Measurements from ENCODE around the gene SLX4.

SLX4 gene

DNA sequence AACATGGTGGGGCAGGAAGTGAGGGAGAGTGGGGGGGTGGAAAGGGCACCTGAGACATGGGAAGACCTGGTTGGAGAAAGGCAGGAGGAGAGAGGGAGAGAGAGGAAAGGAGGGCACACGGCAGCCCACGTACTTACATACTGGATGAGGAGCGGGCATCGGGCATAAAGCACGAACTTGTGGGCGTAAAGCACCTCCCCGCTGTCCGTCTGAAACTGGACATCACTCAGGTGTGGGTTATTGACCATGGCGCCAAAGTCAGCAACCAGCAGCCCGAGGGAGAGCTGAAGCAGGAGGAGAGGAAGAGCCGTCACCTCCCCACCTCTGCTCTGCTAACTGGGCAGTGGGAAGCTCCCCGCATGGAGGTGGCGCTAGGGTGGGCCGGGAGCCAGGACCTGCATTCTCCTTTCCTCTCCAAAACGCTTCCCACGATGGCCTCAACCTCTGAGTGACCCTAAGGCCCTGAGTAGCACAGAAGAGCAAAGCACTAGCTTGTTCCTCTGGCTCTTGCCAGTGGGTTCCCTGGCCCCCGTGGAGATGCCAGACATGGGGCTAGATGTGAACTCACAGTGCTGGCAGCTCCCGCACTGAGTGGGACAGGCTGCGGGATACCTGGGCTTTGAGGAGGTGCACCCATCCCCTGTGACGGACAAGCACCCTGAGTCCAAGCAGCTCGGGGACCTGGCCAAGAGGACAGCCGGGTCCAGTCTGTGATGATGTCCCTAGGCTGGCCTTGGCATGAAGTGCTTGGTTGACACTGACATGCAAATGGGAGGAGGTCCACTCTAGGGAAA lies 16.9 kb downstream of the SLX4 start:
- TF ChIP-seq TAF1 (IDR thresholded peaks at IDR 0.05; ENCODE audit: borderline replicate concordance, insufficient read depth, low read length) (no peak), SIN3A (IDR thresholded peaks at IDR 0.05; ENCODE audit: borderline replicate concordance, insufficient read depth, low read length) (no peak), POLR2AphosphoS5 (IDR thresholded peaks at IDR 0.05; ENCODE audit: low read depth, low read length) (no peak), FOXP2 (optimal IDR thresholded peaks at IDR 0.05; ENCODE audit: borderline replicate concordance, extremely low read depth, extremely low read length, insufficient read depth) (no peak)
- TF ChIP-seq, protein P1, sequence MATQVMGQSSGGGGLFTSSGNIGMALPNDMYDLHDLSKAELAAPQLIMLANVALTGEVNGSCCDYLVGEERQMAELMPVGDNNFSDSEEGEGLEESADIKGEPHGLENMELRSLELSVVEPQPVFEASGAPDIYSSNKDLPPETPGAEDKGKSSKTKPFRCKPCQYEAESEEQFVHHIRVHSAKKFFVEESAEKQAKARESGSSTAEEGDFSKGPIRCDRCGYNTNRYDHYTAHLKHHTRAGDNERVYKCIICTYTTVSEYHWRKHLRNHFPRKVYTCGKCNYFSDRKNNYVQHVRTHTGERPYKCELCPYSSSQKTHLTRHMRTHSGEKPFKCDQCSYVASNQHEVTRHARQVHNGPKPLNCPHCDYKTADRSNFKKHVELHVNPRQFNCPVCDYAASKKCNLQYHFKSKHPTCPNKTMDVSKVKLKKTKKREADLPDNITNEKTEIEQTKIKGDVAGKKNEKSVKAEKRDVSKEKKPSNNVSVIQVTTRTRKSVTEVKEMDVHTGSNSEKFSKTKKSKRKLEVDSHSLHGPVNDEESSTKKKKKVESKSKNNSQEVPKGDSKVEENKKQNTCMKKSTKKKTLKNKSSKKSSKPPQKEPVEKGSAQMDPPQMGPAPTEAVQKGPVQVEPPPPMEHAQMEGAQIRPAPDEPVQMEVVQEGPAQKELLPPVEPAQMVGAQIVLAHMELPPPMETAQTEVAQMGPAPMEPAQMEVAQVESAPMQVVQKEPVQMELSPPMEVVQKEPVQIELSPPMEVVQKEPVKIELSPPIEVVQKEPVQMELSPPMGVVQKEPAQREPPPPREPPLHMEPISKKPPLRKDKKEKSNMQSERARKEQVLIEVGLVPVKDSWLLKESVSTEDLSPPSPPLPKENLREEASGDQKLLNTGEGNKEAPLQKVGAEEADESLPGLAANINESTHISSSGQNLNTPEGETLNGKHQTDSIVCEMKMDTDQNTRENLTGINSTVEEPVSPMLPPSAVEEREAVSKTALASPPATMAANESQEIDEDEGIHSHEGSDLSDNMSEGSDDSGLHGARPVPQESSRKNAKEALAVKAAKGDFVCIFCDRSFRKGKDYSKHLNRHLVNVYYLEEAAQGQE (IDR thresholded peaks at IDR 0.05; ENCODE audit: insufficient read depth in 1 of 2, low read depth in 2 of 2, low read length in 2 of 2): no peak

DNA sequence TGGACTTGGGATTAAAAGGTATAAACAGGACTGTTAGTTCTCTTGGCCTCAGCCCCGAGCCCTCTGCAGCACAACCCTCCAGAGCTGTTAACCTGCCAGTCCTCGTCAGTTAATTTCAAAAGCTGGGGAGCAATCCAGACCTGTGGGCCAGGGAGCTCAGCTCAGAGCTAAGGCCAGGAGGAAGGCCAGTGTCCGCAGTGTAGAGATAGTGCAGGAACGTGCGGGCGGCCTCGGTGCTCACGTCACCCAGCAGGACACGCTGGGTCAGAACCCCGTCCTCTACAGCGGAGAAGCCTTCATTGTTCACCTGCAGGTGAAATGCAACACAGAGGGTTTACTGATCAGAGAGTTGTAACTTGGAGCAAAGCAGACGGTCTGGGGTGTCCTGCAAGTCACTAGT lies 18.8 kb downstream of the SLX4 start:
- TF ChIP-seq POLR2AphosphoS5 (IDR thresholded peaks at IDR 0.05; ENCODE audit: low read depth, low read length) (no peak), FOXP2 (optimal IDR thresholded peaks at IDR 0.05; ENCODE audit: borderline replicate concordance, extremely low read depth, extremely low read length, insufficient read depth) (no peak), TAF1 (IDR thresholded peaks at IDR 0.05; ENCODE audit: borderline replicate concordance, insufficient read depth, low read length) (no peak), SIN3A (IDR thresholded peaks at IDR 0.05; ENCODE audit: borderline replicate concordance, insufficient read depth, low read length) (no peak)
- TF ChIP-seq, protein P1 (IDR thresholded peaks at IDR 0.05; ENCODE audit: insufficient read depth in 1 of 2, low read depth in 2 of 2, low read length in 2 of 2): no peak

DNA sequence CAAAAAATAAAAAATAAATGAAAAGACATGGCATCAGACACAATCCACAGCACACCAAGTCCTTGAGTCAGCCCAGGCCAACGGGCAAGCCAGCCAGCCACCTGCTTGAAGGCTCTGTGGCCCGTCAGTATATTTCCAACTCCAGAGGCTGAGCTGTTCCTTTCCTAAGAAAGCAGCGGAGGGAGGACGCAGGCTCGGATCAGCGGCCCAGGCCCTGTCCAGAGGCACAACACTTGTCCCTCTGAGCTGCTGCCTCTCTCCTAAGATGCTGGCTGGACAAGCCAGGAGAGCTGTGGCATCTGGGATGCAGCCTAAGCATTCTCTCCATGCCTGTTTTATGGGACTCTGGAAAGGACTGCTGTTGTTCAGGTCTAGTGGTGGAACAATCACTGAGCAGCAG lies 19.4 kb downstream of the SLX4 start:
- TF ChIP-seq SIN3A (IDR thresholded peaks at IDR 0.05; ENCODE audit: borderline replicate concordance, insufficient read depth, low read length): no peak
- TF ChIP-seq TAF1 (IDR thresholded peaks at IDR 0.05; ENCODE audit: borderline replicate concordance, insufficient read depth, low read length): no peak

DNA sequence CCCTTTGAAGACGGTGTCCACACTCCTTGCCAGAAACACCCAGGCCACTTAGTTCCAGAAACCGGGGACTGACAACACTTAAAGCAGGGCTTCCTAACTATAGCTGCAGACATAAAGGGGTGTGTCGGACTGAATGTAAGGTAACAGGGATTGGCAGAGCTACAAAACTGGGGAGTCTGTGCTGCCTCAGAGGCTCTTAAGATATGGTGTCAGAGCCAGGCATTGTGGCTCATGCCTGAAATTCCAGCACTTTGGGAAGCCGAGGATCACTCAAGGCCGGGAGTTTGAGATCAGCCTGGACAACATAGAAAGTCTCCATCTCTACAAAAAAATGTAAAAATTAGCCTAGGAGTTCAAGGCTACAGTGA lies 20.0 kb downstream of the SLX4 start:
- TF ChIP-seq POLR2AphosphoS5 (IDR thresholded peaks at IDR 0.05; ENCODE audit: low read depth, low read length) (no peak), SIN3A (IDR thresholded peaks at IDR 0.05; ENCODE audit: borderline replicate concordance, insufficient read depth, low read length) (no peak), TAF1 (IDR thresholded peaks at IDR 0.05; ENCODE audit: borderline replicate concordance, insufficient read depth, low read length) (no peak), FOXP2 (optimal IDR thresholded peaks at IDR 0.05; ENCODE audit: borderline replicate concordance, extremely low read depth, extremely low read length, insufficient read depth) (no peak)
- TF ChIP-seq, protein P1 (IDR thresholded peaks at IDR 0.05; ENCODE audit: insufficient read depth in 1 of 2, low read depth in 2 of 2, low read length in 2 of 2): no peak

DNA sequence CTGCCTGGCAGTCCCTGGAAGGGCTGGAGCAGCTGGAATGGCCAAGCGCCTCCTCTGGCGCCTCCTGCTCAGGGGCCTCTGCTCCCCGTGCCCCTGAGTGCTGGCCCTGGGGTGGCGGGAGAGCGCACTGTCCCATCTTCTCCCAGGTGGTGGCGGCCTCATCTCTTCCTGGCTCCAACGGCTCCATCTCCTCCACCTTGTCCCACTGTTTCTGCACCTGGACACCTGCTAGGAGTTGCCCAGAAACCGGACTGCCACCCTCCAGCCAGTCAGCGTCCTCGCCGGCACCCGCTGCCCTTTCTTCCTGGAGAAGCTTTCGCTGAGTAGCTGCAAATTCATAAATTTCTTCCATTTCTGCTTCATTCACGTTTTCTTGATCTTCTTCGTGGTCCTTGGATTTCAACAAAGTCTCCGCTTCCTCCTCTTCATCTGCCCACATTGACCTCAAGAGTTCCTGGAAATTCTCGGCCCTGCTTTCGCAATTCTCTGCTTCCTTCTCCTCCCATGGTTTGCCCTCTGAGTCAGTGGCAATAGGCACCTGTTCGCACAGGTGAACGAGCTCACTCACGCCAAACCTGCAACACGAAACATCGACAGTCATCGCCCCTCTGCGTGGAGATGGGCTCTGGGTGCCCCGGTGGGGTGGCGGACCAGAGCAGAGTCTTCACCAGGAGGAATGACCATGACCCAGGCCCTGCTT lies 20.5 kb downstream of the SLX4 start:
- no peak for TF ChIP-seq TAF1 (IDR thresholded peaks at IDR 0.05; ENCODE audit: borderline replicate concordance, insufficient read depth, low read length)
- TF ChIP-seq SIN3A (IDR thresholded peaks at IDR 0.05; ENCODE audit: borderline replicate concordance, insufficient read depth, low read length): no peak
- TF ChIP-seq, protein P1 (IDR thresholded peaks at IDR 0.05; ENCODE audit: insufficient read depth in 1 of 2, low read depth in 2 of 2, low read length in 2 of 2): no peak
- no peak for TF ChIP-seq POLR2AphosphoS5 (IDR thresholded peaks at IDR 0.05; ENCODE audit: low read depth, low read length)
- TF ChIP-seq FOXP2 (optimal IDR thresholded peaks at IDR 0.05; ENCODE audit: borderline replicate concordance, extremely low read depth, extremely low read length, insufficient read depth): no peak
